ENCODE measurements around the gene CHMP3.
"Not testable (repeated sequence)": the region's sequence is repeated elsewhere in the genome, so short reads cannot be mapped to it uniquely, and the experiment has no call there.

Gene CHMP3

GRCh38 chr2:86500325-86501083 lies 62.7 kb downstream of the CHMP3 start:
- no peak for DNase-seq

DNA sequence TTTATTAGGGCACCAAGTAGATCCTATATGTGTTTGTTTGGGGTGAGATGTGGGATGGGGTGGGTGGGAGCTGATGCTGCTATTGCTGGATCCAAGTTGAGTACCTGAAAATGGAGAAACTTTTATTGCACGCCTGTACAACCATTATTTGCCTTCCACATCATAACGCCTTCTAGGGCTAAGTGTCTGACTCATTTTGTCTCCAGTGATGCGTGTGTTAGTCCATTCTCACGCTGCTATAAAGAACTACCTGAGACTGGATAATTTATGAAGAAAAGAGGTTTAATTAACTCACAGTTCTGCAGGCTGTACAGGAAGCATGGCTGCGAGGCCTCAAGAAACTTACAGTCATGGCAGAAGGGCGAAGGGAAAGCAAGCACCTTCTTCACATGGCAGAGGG lies 63.9 kb downstream of the CHMP3 start:
- no peak for DNase-seq

GRCh38 chr2:86498468-86499260 lies 64.6 kb downstream of the CHMP3 start:
- DNase-seq, result no peak

GRCh38 chr2:86496391-86496790 lies 66.9 kb downstream of the CHMP3 start:
- DNase-seq, result not testable (repeated sequence)

- no peak for DNase-seq
Observed at GRCh38 chr2:86492048-86492453, 71.2 kb downstream of the CHMP3 start.

- no peak for DNase-seq
Observed at GRCh38 chr2:86491088-86491487, 72.2 kb downstream of the CHMP3 start.

DNA sequence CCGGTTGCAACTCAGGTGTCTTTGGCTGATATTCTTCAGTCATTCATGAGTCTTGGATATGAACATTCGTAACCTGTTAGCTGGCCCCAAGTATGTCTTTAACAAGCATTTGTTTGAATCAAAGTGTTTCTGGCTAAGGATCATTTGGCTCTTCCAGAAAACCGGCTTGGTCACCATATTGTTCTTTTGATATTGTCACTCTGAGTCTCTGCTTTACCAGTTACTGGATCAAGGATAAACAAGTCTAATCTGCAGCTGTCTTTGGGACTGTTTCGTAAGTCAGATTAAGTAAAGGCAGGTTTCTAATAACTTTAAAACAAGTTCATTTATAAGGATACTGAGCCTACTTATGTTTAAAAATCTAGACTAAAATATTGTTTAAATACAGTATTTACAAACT lies 73.0 kb downstream of the CHMP3 start:
- no peak for DNase-seq

- DNase-seq, result no peak
Observed at GRCh38 chr2:86489542-86489941, 73.7 kb downstream of the CHMP3 start.

- no peak for DNase-seq
Observed at GRCh38 chr2:86488561-86489250, 74.5 kb downstream of the CHMP3 start.

GRCh38 chr2:86487062-86487461 lies 76.2 kb downstream of the CHMP3 start:
- DNase-seq, result no peak

- DNase-seq, result no peak
Observed at GRCh38 chr2:86485802-86486201, 77.4 kb downstream of the CHMP3 start.

DNA sequence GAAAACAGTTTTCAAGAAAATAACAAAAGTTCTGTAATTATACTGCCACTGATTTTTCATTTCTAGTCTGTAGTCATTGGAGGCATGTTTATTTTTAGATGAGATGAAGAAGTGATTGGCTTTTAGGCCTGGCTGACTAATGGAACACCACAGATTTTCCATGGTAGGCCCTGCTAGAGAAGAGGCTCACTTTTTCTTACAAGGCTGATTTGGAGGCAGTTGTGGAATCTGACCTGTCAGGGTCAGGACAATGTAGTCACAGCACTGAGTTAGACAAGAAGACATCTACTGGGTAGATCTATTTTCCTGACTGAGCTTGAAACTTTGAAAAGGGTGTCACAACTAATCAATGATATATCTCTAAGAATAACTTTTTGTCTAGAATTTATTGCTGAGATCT lies 78.1 kb downstream of the CHMP3 start:
- no peak for DNase-seq

- DNase-seq, result no peak
Observed at GRCh38 chr2:86484385-86484784, 78.9 kb downstream of the CHMP3 start.

DNA sequence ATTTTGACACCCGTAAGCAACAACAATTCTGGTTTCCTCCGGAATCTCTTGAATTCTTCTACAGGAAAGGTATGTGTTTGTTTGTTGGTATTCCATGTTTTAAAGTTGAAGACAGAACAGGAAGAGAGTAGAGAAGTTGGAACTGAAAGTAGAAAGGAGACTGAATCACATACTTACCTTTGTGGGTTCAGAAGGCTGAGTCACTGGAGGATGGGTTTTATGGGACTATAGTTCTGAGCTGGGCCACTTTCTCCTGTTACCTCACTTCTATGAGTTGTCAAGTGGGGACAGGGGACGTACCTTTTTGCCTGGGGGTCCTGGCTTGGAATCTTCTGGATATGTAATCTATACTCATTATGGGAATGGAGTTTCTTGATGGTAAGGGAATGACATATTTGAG lies 81.2 kb downstream of the CHMP3 start:
- no peak for DNase-seq

GRCh38 chr2:86480105-86480504 lies 83.1 kb downstream of the CHMP3 start:
- DNase-seq, result no peak

- no peak for DNase-seq
Observed at GRCh38 chr2:86477349-86477748, 85.9 kb downstream of the CHMP3 start.

DNA sequence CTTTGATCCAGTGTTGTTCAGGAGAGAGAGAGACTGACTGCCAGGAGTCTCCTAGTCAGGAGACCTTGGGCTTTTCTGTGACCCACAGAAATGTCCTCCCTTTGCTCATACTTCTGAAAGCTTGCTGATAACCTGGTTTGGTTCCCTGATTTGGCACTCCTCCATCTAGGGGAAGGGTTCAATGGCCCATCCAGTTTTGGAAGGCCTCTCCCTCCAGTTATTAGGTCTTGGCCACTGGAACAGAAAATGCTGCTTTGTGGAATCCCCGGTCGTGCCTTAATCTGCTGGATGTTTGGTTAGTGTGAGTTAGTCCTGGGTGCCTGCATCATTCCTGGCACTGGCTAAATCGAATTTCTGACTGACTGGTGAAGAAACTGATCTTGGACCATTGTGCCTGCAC lies 86.3 kb downstream of the CHMP3 start:
- no peak for DNase-seq

DNA sequence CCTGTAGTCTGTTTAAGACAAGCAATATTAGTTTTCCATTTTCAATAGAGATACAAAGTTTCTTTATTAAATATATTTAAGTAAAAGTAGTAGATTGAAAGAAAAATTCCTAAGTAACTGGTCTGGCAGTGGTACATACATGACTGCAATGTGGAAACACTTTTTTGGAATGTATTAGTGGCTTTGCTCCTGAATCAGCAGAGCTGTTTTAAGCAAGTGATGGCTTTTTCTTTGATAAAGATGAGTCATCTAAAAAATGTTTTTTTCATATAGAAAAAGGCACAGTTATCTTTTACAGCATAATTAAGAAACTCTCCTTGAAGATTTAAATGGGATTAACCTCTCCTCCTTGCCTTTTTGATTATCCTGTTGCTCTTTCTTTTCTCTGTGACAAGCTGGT lies 87.2 kb downstream of the CHMP3 start:
- no peak for DNase-seq

DNA sequence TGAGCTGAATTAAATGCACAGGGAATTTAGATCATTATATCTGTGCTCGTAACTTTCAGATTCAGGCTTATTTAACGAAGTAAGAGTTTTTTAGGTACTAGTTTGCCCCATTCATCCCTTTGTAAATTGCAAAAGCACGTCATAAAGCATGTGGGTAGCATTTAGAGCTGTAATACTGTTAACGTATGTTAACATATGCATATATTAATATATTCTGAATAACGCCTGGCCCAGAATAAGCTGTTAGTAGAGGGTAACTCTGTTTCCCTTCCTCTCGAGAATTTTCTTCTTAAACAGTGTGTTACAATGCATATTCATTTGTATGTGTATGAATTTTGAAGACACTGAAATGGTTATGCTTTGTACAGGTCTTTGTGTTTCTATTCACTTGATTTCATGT lies 91.6 kb downstream of the CHMP3 start:
- DNase-seq, result no peak

DNA sequence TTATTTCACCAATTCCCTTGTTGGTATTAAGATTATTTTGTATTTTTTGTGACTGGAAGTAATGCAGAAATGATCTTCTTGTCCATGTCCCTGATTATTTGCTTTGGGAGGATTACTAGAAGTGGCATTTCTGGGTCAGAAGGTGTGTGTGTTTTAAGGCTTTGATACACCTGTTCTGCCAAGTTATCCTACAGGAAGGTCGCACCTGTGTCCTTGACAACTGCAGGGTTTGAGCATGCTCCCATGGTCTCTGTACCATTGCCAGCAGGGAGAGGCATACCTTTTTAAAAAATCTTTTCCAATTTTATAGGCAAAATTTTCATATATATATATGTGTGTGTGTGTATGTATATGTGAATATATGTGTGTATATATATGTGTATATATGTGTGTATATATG lies 92.4 kb downstream of the CHMP3 start:
- DNase-seq, result no peak

GRCh38 chr2:86468162-86469033 lies 94.8 kb downstream of the CHMP3 start:
- no peak for DNase-seq

GRCh38 chr2:86466306-86466705 lies 96.9 kb downstream of the CHMP3 start:
- DNase-seq, result no peak

- DNase-seq, result no peak
Observed at GRCh38 chr2:86464652-86465051, 98.6 kb downstream of the CHMP3 start.

All from KG1 (cell line).